NCI-H1930 (cell line): ENCODE data around the gene HNF4A.

Source experiments
- DNase-seq, 2 experiments: peaks; one replicate each; lab custom pipeline; 2025; lab: John Stamatoyannopoulos, UW

Gene HNF4A

DNA sequence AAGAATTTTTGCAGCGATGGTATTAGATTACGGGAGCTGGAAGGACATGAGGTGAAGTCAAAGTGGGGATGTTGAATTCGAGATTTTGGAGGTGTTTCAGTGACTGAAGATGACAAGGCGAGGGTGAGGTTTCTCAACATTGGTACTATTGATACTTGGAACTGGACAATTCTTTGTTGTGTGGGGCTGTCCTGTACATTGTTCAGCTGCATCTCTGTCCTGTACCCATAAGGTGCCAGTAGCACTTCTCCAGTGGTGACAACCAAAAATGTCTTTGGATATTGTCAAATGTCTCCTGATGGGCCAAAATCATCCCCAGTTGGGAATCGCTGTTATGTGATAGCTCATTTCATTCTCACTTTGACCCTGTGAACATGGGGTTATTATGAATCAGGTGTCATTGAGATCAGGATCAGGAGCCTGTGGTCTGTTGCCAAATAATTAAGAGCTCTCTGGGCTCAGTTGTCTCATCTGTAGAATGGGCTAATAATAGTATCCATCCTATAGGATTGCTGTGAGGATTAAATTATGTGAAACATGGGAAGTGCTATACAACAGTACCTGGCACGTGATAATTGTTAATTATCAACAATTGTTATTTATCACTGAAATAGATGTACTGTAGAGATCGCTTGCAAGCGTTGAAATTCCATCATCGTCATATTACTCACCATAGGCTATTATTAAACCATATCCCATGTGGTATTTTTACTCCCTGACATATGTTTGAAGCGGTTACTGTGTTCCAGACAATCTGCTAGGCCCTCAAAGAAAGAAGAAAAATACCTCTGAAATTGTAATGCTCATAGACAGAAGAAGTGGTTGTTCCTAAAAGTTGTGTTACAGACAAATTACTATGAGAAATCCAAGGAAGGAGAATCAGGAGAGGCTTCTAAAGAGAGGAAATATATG lies 71.6 kb downstream of the HNF4A start:
- no peak for DNase-seq

DNA sequence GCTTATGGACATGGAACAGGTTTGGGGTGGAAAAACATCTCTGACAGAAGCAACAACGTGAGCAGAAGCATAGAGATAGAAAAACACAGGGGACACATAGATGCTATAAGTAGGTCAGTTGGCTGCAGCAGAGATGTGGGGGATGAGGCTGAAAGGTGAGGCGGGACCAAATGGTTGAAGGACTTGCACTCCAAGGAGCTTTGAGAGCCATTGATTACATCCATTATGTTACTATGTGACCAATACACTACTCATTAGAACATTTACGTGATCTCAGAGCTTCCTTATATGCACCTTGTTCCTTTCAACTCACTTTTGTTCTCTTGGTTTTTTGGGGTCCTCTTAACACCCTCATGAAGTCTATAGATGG lies 72.3 kb downstream of the HNF4A start:
- DNase-seq = no peak

- no peak for DNase-seq
These were observed 72.9 kb downstream of the HNF4A start for GRCh38 chr20:44428174-44429016.

DNA sequence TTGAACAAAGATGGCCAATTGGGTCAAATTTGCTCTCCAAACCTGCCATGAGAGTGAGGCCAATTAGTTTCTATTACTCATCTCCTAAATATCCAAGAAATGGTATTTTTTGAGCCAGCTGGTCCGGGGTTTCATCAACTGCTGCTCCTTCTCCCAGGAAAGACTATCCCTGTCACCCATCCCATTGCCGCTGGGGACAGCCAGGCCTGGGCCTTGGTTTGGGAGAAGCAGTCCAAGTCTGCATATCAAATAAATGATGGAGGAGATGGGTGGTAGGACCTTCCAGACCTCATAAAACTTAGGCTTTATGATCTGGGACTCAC lies 73.5 kb downstream of the HNF4A start:
- no peak for DNase-seq

DNA sequence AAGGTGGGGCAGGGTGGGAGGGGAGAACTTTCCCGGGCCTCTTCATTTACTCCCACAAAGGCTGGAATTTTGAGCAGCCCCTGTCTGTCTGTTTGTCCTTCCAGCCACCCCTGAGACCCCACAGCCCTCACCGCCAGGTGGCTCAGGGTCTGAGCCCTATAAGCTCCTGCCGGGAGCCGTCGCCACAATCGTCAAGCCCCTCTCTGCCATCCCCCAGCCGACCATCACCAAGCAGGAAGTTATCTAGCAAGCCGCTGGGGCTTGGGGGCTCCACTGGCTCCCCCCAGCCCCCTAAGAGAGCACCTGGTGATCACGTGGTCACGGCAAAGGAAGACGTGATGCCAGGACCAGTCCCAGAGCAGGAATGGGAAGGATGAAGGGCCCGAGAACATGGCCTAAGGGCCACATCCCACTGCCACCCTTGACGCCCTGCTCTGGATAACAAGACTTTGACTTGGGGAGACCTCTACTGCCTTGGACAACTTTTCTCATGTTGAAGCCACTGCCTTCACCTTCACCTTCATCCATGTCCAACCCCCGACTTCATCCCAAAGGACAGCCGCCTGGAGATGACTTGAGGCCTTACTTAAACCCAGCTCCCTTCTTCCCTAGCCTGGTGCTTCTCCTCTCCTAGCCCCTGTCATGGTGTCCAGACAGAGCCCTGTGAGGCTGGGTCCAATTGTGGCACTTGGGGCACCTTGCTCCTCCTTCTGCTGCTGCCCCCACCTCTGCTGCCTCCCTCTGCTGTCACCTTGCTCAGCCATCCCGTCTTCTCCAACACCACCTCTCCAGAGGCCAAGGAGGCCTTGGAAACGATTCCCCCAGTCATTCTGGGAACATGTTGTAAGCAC lies 74.1 kb downstream of the HNF4A start:
- no peak for DNase-seq

GRCh38 chr20:44430270-44431065 lies 75.0 kb downstream of the HNF4A start:
- no peak for DNase-seq

DNA sequence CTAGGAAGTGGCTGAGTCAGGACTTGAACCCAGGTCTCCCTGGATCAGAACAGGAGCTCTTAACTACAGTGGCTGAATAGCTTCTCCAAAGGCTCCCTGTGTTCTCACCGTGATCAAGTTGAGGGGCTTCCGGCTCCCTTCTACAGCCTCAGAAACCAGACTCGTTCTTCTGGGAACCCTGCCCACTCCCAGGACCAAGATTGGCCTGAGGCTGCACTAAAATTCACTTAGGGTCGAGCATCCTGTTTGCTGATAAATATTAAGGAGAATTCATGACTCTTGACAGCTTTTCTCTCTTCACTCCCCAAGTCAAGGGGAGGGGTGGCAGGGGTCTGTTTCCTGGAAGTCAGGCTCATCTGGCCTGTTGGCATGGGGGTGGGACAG lies 75.6 kb downstream of the HNF4A start:
- DNase-seq = no peak

- no peak for DNase-seq
These were observed 76.2 kb downstream of the HNF4A start for GRCh38 chr20:44431502-44432234.

- DNase-seq = no peak
These were observed 77.4 kb downstream of the HNF4A start for GRCh38 chr20:44432618-44433577.

DNA sequence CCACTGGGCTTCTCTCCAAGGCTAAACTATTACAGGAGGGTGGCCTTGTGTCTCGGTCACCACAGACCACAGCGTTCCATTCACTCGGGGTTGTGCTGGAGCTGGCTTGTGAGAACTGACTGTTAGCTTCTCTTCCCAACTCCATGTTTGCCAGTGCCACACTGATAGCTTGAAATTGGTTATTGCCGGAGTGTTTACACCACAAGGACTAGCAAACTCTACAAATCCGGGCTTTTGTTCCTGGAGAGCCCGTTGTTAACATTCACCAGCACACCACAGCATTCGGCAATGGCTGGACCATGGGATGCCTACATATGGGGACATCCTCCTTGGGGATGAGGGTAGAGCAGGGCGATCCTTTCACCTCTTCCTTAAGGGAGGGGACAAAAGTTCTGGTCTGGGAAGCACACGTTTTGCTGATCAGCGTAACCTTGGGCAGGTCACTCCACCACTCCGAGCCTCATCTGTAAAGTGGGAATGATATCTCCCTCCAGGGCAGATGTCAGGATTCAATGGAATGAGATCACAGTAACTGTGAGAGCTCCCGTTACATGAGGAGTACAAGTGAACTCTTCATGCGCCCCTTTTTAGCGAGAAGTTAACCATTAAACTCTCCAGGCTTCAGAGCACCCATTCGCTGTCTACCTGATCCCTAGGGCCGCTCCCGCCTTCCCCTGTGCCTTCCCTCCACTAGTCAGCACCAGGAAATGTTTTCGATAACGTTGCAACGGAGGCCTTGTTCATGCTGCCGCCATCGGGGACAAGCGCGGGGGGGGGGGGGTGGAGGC lies 78.4 kb downstream of the HNF4A start:
- no peak for DNase-seq

DNA sequence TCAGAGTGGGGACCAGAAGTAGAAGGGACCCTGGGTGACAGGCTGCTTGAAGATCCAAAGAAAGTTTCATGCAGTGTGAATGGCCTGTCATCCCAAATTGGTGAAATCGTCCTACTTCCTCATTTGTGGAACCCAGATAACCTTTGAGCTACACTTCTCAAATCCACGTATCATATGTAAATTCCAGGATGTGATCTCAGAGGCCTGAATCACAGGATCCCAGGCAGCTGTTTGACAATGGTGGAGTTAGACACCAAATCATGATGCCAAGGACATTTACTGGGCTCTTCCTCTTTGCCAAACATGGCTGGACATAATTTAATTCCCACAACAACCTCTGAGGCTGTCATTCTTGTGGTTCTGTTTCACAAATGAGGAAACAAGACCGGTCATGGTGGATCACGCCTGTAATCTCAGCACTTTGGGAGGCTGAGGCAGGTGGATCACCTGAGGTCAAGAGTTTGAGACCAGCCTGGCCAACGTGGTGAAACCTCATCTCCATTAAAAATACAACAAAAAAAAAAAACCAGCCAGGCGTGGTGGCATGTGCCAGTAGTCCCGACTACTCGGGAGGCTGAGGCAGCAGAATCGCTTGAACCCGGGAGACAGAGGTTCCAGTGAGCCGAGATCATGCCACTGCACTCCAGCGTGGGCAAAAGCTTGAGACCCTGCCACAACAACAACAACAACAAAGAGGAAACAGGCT lies 80.3 kb downstream of the HNF4A start:
- no peak for DNase-seq

DNA sequence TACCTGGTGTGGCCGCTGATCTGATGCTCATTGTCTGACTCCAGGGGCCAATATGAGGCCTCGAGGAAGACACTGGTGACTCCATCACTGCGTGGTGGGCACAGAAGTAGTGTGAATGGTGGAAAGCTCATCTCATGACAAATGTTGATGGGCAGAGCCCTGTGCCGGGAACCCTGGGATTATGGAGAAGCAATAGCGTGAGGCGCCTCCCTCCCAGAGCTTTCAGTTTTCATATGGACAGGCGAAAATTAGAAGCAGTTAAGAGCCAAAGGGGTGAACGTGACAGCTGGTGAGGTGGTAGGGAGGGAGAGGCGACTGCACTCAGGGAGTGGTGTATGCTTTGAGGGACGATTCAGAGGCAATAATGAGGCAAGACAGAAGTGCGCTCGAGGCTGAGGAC lies 80.9 kb downstream of the HNF4A start:
- no peak for DNase-seq

- DNase-seq = no peak
These were observed 82.0 kb downstream of the HNF4A start for GRCh38 chr20:44437497-44437896.

GRCh38 chr20:44438782-44439181 lies 83.3 kb downstream of the HNF4A start:
- no peak for DNase-seq

- no peak for DNase-seq
These were observed 83.8 kb downstream of the HNF4A start for GRCh38 chr20:44439318-44439717.

DNA sequence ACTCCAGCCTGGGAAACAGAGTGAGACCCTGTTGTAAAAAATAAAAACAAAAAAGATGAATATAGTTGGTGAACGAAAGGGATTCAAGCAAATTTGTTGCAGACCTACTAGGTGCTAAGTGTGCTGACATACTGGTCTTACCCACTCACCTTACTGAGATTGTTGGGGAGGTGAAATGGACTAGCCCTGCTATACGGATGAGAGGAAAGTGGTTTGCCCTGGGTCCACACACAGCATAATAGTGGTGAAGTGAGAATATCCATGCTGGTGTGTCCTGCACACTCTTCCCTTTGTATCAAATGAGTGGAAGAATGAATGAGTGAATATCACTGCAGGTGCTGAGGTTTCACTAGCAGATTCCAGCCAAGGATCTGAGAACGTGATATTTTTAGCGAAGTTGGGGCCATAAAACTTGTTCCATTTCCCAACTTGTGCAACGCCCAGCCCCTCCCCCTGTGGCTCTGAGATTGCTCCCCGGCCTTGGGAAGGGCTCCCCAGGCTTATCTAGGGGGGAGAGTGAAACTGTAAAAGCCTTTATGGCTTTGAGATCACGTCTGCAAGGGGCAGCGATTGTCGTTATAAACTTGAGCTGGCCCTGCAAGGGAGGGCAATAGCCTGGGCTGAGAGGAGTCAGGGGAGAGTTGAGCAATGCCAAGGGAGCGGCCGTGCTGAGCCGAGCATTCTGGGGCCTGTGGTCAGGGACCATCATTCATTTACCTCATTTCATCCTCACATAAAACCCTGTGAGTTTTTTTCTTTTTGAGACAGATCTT lies 87.0 kb downstream of the HNF4A start:
- DNase-seq = no peak
